SJSA1 (cell line): ENCODE data around the gene PRKCE. TPM values are rescaled to one million over a fixed set of nuclear protein-coding genes. Genes with fewer than 3 reads are reported as not detected.

Source experiments
- DNase-seq, 2 experiments: peaks; one replicate each; pipeline ENCODE4 v3.0.0-alpha.2; 2015 to 2020; ENCODE audit warnings: low spot score in 2 of 2, low read depth in 1 of 2
- H3K27ac ChIP-seq: fragments of 250-450 bp; sonication (Bioruptor Pico); 2 replicates; pipeline ENCODE4 v1.5.1; 2020; ENCODE audit warnings: mild to moderate bottlenecking, moderate library complexity
- H3K27me3 ChIP-seq: fragments of 250-450 bp; sonication (Bioruptor Pico); replicated peaks from 2 replicates; pipeline ENCODE4 v1.5.1; 2020; ENCODE audit warnings: mild to moderate bottlenecking, moderate library complexity
- H3K36me3 ChIP-seq: fragments of 250-450 bp; sonication (Bioruptor Pico); 2 replicates; pipeline ENCODE4 v1.5.1; 2020; ENCODE audit warnings: mild to moderate bottlenecking
- H3K4me1 ChIP-seq: fragments of 250-450 bp; sonication (Bioruptor Pico); replicated peaks from 2 replicates; pipeline ENCODE4 v1.6.1; 2021; ENCODE audit warnings: mild to moderate bottlenecking
- H3K4me3 ChIP-seq: fragments of 250-450 bp; sonication (Bioruptor Pico); 2 replicates; pipeline ENCODE4 v1.5.1; 2020; ENCODE audit warnings: mild to moderate bottlenecking
- H3K9me3 ChIP-seq: fragments of 250-450 bp; sonication (Bioruptor Pico); replicated peaks from 2 replicates; pipeline ENCODE4 v1.5.1; 2020; ENCODE audit warnings: mild to moderate bottlenecking
- total RNA-seq: library from RNA; depleted of rRNA; stranded (reverse); fragments of >200 nt; shearing (Covaris generic); gene quantifications from 2 replicates; pipeline ENCODE4 v1.2.3, GENCODE V29; 2014

The PRKCE gene
- total RNA-seq, 1 experiment from 2014 or later, result 43.3 TPM

- Histone ChIP-seq H3K36me3 (peaks cover 92% of the 10 kb centered on the region), H3K4me3 (no peak overlapping the region), H3K27ac (no peak overlapping the region), H3K27me3 (no peaks in the 10 kb centered on the region), H3K9me3 (peaks cover 7% of the 10 kb centered on the region; the same call in 1 of the 2 replicates), H3K4me1 (peaks cover 16% of the 10 kb centered on the region)
- no peak for DNase-seq
Observed at GRCh38 chr2:46091961-46092667, 440.6 kb downstream of the PRKCE start.

- Histone ChIP-seq H3K4me3 (no peak overlapping the region), H3K9me3 (peaks cover 7% of the 10 kb centered on the region; the same call in 1 of the 2 replicates), H3K27me3 (no peaks in the 10 kb centered on the region), H3K4me1 (peaks cover 41% of the 10 kb centered on the region), H3K27ac (no peak overlapping the region), H3K36me3 (peaks cover 72% of the 10 kb centered on the region)
- DNase-seq, result no peak
Observed at GRCh38 chr2:46094689-46095088, 443.2 kb downstream of the PRKCE start.

- H3K27ac ChIP-seq, result no peak overlapping the region
- DNase-seq, result no peak
Observed at GRCh38 chr2:46095830-46096229, 444.4 kb downstream of the PRKCE start.

GRCh38 chr2:46096260-46096659 is 444.8 kb downstream of the PRKCE start:
- Histone ChIP-seq H3K36me3 (peaks cover 73% of the 10 kb centered on the region), H3K4me1 (peaks cover 41% of the 10 kb centered on the region), H3K9me3 (peaks cover 7% of the 10 kb centered on the region; the same call in 1 of the 2 replicates), H3K27me3 (no peaks in the 10 kb centered on the region), H3K27ac (no peak overlapping the region), H3K4me3 (no peak overlapping the region)
- DNase-seq, result no peak

More at GRCh38 chr2:46095830-46096229, 444.4 kb downstream of the PRKCE start:
- peaks cover 70% of the 10 kb centered on the region for H3K36me3 ChIP-seq
- H3K4me3 ChIP-seq, result no peak overlapping the region
- H3K27me3 ChIP-seq, result no peaks in the 10 kb centered on the region
- H3K9me3 ChIP-seq, result peaks cover 7% of the 10 kb centered on the region; the same call in 1 of the 2 replicates
- peaks cover 41% of the 10 kb centered on the region for H3K4me1 ChIP-seq

- Histone ChIP-seq H3K9me3 (peaks cover 7% of the 10 kb centered on the region; the same call in 1 of the 2 replicates), H3K36me3 (peaks cover 65% of the 10 kb centered on the region), H3K27ac (peak overlapping the region; percentile 98), H3K27me3 (no peaks in the 10 kb centered on the region), H3K4me1 (peaks cover 41% of the 10 kb centered on the region), H3K4me3 (no peak overlapping the region)
- DNase-seq, result peak; percentile 93 to 94
Observed at GRCh38 chr2:46097714-46098480, 446.4 kb downstream of the PRKCE start.

GRCh38 chr2:46098621-46099062 is 447.2 kb downstream of the PRKCE start:
- Histone ChIP-seq H3K27ac (peak overlapping the region; percentile 98), H3K36me3 (peaks cover 66% of the 10 kb centered on the region), H3K27me3 (no peaks in the 10 kb centered on the region), H3K4me1 (peaks cover 41% of the 10 kb centered on the region), H3K9me3 (peaks cover 7% of the 10 kb centered on the region; the same call in 1 of the 2 replicates), H3K4me3 (no peak overlapping the region)
- DNase-seq, result peak; percentile 77 to 81

- no peaks in the 10 kb centered on the region for H3K27me3 ChIP-seq
- no peak overlapping the region for H3K4me3 ChIP-seq
- peaks cover 69% of the 10 kb centered on the region for H3K36me3 ChIP-seq
- peaks cover 4% of the 10 kb centered on the region; the same call in 1 of the 2 replicates for H3K9me3 ChIP-seq
- no peak overlapping the region for H3K27ac ChIP-seq
- DNase-seq, result no peak
- peaks cover 29% of the 10 kb centered on the region for H3K4me1 ChIP-seq
Observed at GRCh38 chr2:46101557-46102220, 450.2 kb downstream of the PRKCE start.

- no peak for DNase-seq
- Histone ChIP-seq H3K9me3 (peaks cover 4% of the 10 kb centered on the region), H3K36me3 (peaks cover 51% of the 10 kb centered on the region), H3K4me1 (no peaks in the 10 kb centered on the region), H3K27ac (no peak overlapping the region), H3K27me3 (no peaks in the 10 kb centered on the region), H3K4me3 (no peak overlapping the region)
Observed at GRCh38 chr2:46106690-46107089, 455.2 kb downstream of the PRKCE start.

GRCh38 chr2:46114996-46115395 is 463.5 kb downstream of the PRKCE start:
- Histone ChIP-seq H3K27ac (no peak overlapping the region), H3K36me3 (peaks cover 16% of the 10 kb centered on the region), H3K4me3 (no peak overlapping the region), H3K4me1 (peaks cover 50% of the 10 kb centered on the region), H3K27me3 (no peaks in the 10 kb centered on the region), H3K9me3 (no peaks in the 10 kb centered on the region)
- DNase-seq, result no peak

- no peak overlapping the region for H3K4me3 ChIP-seq
- H3K4me1 ChIP-seq, result peaks cover 62% of the 10 kb centered on the region
- H3K36me3 ChIP-seq, result peaks cover 16% of the 10 kb centered on the region
- H3K27me3 ChIP-seq, result no peaks in the 10 kb centered on the region
- no peaks in the 10 kb centered on the region for H3K9me3 ChIP-seq
- H3K27ac ChIP-seq, result peak overlapping the region; percentile 96
- DNase-seq, result no peak
Observed at GRCh38 chr2:46116150-46116549, 464.7 kb downstream of the PRKCE start.

- Histone ChIP-seq H3K36me3 (peaks cover 16% of the 10 kb centered on the region), H3K27me3 (no peaks in the 10 kb centered on the region), H3K27ac (peak overlapping the region; percentile 96), H3K4me1 (peaks cover 66% of the 10 kb centered on the region), H3K9me3 (no peaks in the 10 kb centered on the region), H3K4me3 (no peak overlapping the region)
- DNase-seq, result peak in 1 of 2 experiments; percentile 84
Observed at GRCh38 chr2:46116553-46116991, 465.1 kb downstream of the PRKCE start.

GRCh38 chr2:46117379-46117778 is 465.9 kb downstream of the PRKCE start:
- Histone ChIP-seq H3K9me3 (no peaks in the 10 kb centered on the region), H3K36me3 (peaks cover 16% of the 10 kb centered on the region), H3K27ac (peak overlapping the region; percentile 96), H3K4me3 (no peak overlapping the region), H3K27me3 (no peaks in the 10 kb centered on the region), H3K4me1 (peaks cover 74% of the 10 kb centered on the region)
- DNase-seq, result peak in 1 of 2 experiments; percentile 49

- Histone ChIP-seq H3K36me3 (peaks cover 16% of the 10 kb centered on the region), H3K27me3 (no peaks in the 10 kb centered on the region), H3K9me3 (no peaks in the 10 kb centered on the region), H3K27ac (peak overlapping the region; percentile 96), H3K4me3 (no peak overlapping the region), H3K4me1 (peaks cover 77% of the 10 kb centered on the region)
- DNase-seq, result no peak
Observed at GRCh38 chr2:46117994-46118393, 466.5 kb downstream of the PRKCE start.
